GDM1 (cell line): ENCODE results near the gene GDPD5.

ENCODE experiments used
- DNase-seq: peaks from one replicate; lab custom pipeline; 2025; lab: John Stamatoyannopoulos, UW

The GDPD5 gene

GRCh38 chr11:75490221-75491181 is 35.2 kb downstream of the GDPD5 start:
- no peak for DNase-seq

DNA sequence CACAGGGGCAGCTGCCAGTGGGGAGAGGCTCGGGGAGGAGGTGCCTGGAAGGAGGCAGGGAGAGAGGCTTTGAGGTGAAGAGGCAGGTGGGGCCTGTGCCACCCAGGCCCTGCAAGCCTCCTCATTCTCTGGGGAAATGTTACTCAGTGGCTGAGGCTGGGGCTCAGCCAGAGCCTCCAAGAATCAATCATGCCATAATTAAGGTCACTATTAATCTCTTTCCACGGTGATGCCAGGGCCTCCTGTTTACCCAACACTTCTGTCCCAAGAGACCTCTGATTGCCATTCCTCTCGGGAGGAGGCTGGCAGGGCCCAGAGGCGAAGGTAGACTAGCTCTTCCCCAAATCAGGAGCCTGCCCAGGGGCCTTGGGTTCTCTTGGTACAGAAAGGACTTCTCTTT is 38.4 kb downstream of the GDPD5 start:
- no peak for DNase-seq

GRCh38 chr11:75485742-75486141 is 40.0 kb downstream of the GDPD5 start:
- DNase-seq = no peak

DNA sequence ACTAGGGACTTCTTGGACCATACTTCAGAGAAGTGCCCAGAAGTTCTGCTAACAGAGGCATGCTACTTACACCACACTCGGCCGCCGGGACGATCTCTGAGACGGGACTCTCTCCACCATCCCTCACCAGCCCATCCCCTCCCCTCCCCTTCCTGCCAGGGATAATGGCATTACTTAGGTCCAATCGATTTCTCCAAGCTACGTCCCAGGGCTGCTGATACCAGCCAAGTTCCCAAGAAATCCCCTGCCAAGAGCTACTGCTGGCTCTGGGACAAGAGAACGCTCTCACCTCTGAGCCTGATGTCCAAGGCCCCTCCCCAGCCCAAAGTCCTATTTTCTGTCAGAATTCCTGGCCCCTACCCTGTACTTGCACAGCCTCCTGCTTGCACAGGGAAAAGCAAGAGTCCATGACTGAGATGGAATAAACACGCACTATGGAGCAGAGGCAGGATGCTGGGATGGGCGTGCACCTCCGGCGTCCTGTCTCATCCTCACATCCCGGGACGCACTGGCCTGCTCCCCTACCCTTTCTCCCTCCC is 42.7 kb downstream of the GDPD5 start:
- no peak for DNase-seq

DNA sequence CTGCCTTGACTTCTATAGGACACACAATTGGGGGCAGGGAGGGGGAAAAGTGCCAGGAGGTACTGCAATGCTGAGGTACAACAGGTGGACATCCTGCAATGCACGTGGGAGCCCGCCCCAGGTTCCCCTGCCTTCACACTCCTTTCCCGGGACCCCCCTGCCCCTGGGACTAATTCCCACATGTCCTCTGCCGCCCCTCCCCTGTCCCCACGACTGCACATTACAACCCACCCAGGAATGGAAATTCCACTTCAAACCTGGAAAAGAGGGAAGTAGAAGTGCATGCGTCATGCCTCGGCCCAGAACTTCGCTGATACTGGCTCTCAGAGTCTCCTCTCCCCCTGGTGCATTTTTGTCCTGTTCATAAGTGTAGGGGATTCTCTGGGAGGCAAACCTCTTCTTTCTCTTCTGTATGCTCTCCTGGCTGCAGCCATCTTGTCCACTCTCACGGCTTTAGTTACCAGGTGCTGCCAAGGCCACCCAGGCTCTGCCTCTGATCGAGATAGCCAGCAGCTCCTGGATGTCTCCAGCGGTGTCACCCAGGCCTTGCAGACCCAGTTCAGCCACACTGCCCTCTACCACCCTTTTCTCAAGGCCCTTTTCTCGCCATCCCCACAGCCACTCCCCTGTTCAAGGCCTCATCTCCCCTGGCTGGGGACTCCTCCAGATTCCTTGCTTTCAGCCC is 43.7 kb downstream of the GDPD5 start:
- no peak for DNase-seq

DNA sequence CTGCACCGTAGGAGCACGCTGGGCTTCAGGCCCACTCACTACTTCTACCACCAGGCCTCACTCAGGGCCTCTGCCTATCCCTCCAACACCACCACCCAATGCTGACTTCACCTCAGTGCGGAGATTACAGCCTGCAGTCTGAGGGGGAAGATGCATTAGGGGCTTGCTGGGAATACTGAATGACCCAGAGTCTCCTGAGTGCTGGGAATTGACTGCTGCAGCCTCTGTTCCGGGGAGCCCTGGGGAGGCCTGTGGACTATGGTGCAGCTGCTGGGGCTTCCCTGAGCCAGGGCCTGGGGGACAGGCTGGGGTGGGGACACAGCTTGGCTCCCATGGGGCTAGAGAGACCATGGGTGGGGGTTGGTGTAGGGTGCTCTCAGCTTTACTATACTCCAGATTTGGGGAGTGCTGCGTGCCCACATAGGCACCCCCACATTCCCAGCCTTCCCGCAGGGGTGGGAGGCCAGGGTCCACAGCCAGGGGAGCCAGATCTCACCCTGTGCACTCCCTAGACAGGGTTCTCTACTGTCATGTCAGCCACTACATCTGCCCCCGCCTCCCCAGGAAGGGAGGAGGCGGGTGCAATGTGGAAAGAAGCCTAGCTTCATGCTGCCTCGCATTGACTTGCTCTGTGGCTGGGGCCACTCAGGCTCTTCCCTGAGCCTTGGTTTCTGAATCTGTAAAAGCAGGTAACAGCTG is 44.4 kb downstream of the GDPD5 start:
- no peak for DNase-seq

- no peak for DNase-seq
These were observed 45.3 kb downstream of the GDPD5 start for GRCh38 chr11:75480185-75481175.

- no peak for DNase-seq
These were observed 46.1 kb downstream of the GDPD5 start for GRCh38 chr11:75479597-75480145.

- no peak for DNase-seq
These were observed 46.8 kb downstream of the GDPD5 start for GRCh38 chr11:75478783-75479596.

- DNase-seq = no peak
These were observed 48.2 kb downstream of the GDPD5 start for GRCh38 chr11:75477614-75477935.

GRCh38 chr11:75476739-75477613 is 48.8 kb downstream of the GDPD5 start:
- DNase-seq = no peak

DNA sequence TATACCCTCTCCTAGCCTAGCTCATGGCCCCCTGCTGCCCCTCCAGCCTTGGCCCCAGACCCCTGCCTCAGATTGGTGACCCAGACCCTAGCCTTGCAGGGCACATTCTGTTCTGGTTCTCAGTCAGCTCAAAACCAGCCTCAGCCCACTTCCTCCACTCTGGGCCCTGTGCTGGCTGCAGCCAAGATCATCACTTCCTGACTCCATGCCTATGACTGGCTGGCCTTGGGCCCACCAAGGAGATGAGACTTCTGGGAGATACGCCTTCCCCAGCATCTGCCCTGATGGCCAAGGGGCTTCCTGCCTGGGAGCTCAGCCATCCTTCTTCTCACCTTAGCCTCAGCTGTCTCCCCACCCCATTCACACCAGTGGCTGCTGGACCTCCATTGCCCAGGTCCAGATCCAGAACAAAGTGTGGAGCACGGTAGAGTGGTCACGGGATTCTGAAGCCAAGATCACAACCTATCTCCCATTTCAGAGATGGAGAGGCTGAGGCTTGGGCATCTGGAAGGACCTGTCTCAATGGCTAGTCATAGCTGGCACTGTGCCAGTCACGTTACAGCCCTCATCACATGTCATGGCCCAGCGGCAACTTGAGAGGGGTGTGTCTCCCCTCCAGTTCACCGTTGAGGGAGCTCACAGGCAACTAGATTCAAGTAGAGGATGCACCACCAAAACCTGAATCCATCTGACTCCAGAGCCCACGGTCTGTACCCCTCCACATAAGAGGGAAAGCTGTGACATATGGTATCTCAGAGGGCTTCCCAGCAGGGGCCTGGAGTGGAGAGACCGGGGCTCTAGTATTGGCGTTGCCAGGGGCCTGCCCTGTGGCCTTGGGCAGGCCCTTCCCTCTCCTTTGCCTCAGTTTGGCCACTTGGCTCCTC is 49.7 kb downstream of the GDPD5 start:
- DNase-seq = peak; percentile 30

DNA sequence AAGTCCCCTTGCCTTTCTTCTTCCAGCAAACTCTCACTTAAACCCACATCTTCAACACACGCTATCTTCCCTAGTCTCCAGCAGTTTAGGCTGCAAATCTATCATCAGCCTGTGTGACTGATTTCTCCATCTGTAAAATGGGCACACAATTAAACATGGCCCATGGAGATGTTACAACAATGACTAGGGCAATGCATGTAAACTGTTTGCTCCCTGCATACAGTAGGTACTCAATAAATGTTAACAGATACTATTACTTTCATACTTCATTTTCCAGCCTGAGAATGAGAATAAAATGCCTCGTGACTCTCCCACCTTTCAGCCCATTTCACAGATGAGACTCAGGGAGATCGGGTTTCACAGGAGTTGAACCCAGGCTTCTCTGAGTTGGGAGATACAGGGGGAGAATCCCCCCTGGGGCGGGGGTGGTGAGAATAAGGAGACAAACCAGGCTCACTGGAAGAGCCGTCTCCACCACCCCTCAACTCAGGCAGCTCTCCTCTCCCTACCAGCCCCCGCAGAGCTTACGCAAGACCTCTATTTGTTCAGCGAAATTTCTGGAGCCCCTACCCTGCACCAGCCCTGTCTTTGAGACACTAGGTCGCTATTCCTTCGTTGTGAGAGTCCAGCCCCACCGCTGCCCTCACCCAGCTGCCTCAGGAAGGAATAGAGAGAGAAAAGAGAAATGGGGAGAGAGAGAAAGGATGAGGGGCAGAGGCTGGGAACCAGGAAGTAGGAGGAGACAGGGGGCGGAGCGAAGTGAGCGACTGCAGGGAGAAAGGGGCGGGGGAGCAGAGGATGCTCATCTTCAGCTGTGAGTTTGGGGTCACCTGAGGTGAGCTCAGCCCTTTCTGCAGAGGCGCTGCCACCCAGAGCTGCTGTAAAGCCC is 50.6 kb downstream of the GDPD5 start:
- no peak for DNase-seq

GRCh38 chr11:75474240-75474639 is 51.5 kb downstream of the GDPD5 start:
- peak; percentile 10 for DNase-seq

DNA sequence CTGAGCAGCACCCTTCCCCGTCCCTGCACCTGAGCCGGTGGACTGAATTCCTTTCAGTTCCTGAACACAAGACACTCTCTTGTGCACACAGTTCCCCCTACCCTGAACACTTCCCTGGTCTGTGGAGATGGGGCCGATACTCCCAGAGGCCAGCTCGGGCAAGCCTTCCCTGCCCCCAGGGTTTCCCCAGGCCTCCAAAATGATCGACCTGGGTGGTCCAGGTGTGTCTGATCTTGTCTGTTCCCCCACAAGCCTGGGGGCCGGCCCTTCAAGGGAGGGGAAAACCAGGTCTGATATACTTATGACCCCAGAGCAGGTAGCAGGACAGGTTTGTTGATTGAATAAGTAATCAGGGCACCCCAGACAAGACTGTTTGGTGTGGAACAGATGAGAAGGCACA is 52.1 kb downstream of the GDPD5 start:
- no peak for DNase-seq

GRCh38 chr11:75472081-75472732 is 53.5 kb downstream of the GDPD5 start:
- no peak for DNase-seq
